ENCODE measurements around the gene KRABD2.

GRCh38 chr17:8332128-8332527 lies 44.4 kb downstream of the KRABD2 start:
- TF ChIP-seq POLR2A (IDR thresholded peaks at IDR 0.05; ENCODE audit: low read depth, low read length) (no peak), POU2F2 (IDR thresholded peaks at IDR 0.05; ENCODE audit: low read depth, low read length) (no peak), POLR2AphosphoS5 (IDR thresholded peaks at IDR 0.05; ENCODE audit: low read depth, low read length) (no peak), TAF1 (IDR thresholded peaks at IDR 0.05; ENCODE audit: low read depth, low read length) (no peak)

All from GM12891 (cell line).